NCI-H1105 treated with DMSO at 0.1 percent for 48 hours (cell line): Measurements from ENCODE around the gene TMEM144.
"Not testable (repeated sequence)": the region's sequence is repeated elsewhere in the genome, so short reads cannot be mapped to it uniquely, and the experiment has no call there.

Experiments
- DNase-seq: peaks from one replicate; lab custom pipeline; 2025; lab: John Stamatoyannopoulos, UW

Gene TMEM144

GRCh38 chr4:158192439-158193158 is 17.7 kb upstream of the TMEM144 start:
- no peak for DNase-seq

- peak; percentile 27 for DNase-seq
These were observed 17.0 kb upstream of the TMEM144 start for GRCh38 chr4:158193171-158193749.

- DNase-seq: no peak
These were observed 15.0 kb upstream of the TMEM144 start for GRCh38 chr4:158195297-158195696.

- no peak for DNase-seq
These were observed 13.0 kb upstream of the TMEM144 start for GRCh38 chr4:158197194-158197776.

GRCh38 chr4:158200214-158200613 is 10.1 kb upstream of the TMEM144 start:
- no peak for DNase-seq

GRCh38 chr4:158201322-158201721 is 9.0 kb upstream of the TMEM144 start:
- no peak for DNase-seq

GRCh38 chr4:158201876-158202275 is 8.4 kb upstream of the TMEM144 start:
- no peak for DNase-seq

GRCh38 chr4:158202481-158202880 is 7.8 kb upstream of the TMEM144 start:
- DNase-seq: no peak

GRCh38 chr4:158203436-158203835 is 6.8 kb upstream of the TMEM144 start:
- DNase-seq: no peak

GRCh38 chr4:158203929-158204328 is 6.4 kb upstream of the TMEM144 start:
- no peak for DNase-seq

GRCh38 chr4:158208963-158209640 is 1.2 kb upstream of the TMEM144 start:
- no peak for DNase-seq

GRCh38 chr4:158211222-158211621 is 936 bp downstream of the TMEM144 start:
- no peak for DNase-seq

GRCh38 chr4:158213466-158213865 is 3.2 kb downstream of the TMEM144 start:
- no peak for DNase-seq

GRCh38 chr4:158214856-158215255 is 4.6 kb downstream of the TMEM144 start:
- DNase-seq: no peak

GRCh38 chr4:158217763-158218162 is 7.5 kb downstream of the TMEM144 start:
- DNase-seq: no peak

- no peak for DNase-seq
These were observed 9.3 kb downstream of the TMEM144 start for GRCh38 chr4:158219623-158220022.

GRCh38 chr4:158224318-158224717 is 14.0 kb downstream of the TMEM144 start:
- DNase-seq: not testable (repeated sequence)

GRCh38 chr4:158224999-158225398 is 14.7 kb downstream of the TMEM144 start:
- DNase-seq: not testable (repeated sequence)

GRCh38 chr4:158227880-158228279 is 17.6 kb downstream of the TMEM144 start:
- DNase-seq: not testable (repeated sequence)

GRCh38 chr4:158228399-158228798 is 18.1 kb downstream of the TMEM144 start:
- DNase-seq: not testable (repeated sequence)

GRCh38 chr4:158229768-158230167 is 19.5 kb downstream of the TMEM144 start:
- no peak for DNase-seq

- no peak for DNase-seq
These were observed 24.4 kb downstream of the TMEM144 start for GRCh38 chr4:158234671-158235070.
